HUES6 (cell line): ENCODE data around the gene ADGRL1.

Experiments
- H3K27ac ChIP-seq: 2 replicates; pipeline ENCODE4 v1.7.0; 2013; ENCODE audit warnings: low read depth, mild to moderate bottlenecking, low read length, inconsistent platforms
- H3K27me3 ChIP-seq: 2 replicates; pipeline ENCODE4 v1.6.1; 2013; ENCODE audit warnings: low read length; ENCODE audit not compliant: control insufficient read depth, insufficient read depth
- H3K36me3 ChIP-seq: 2 replicates; pipeline ENCODE4 v1.6.1; 2013; ENCODE audit warnings: low read length; ENCODE audit not compliant: control insufficient read depth, insufficient read depth
- H3K4me1 ChIP-seq: 2 replicates; pipeline ENCODE4 v1.6.1; 2013; ENCODE audit warnings: low read length; ENCODE audit not compliant: control insufficient read depth, insufficient read depth
- H3K4me3 ChIP-seq: 2 replicates; pipeline ENCODE4 v1.5.1; 2013; ENCODE audit warnings: low read depth, low read length
- H3K9ac ChIP-seq: one replicate; pipeline ENCODE4 v1.6.1; 2013; ENCODE audit warnings: mild to moderate bottlenecking, low read length
- H3K9me3 ChIP-seq: 2 replicates; pipeline ENCODE4 v1.6.1; 2013; ENCODE audit warnings: low read depth, low read length; ENCODE audit not compliant: control insufficient read depth, insufficient read depth

ADGRL1 gene

GRCh38 chr19:14103310-14103709 lies 102.7 kb downstream of the ADGRL1 start:
- H3K27me3 ChIP-seq: no peaks in the 10 kb centered on the region
- no peaks in the 10 kb centered on the region for H3K9me3 ChIP-seq
- H3K27ac ChIP-seq: no peak overlapping the region
- peaks cover 18% of the 10 kb centered on the region for H3K36me3 ChIP-seq
- no peak overlapping the region for H3K4me3 ChIP-seq
- no peak overlapping the region for H3K9ac ChIP-seq
- no peaks in the 10 kb centered on the region for H3K4me1 ChIP-seq

GRCh38 chr19:14102756-14103155 lies 103.2 kb downstream of the ADGRL1 start:
- H3K4me3 ChIP-seq: no peak overlapping the region
- H3K4me1 ChIP-seq: no peaks in the 10 kb centered on the region
- no peaks in the 10 kb centered on the region for H3K9me3 ChIP-seq
- no peaks in the 10 kb centered on the region for H3K27me3 ChIP-seq
- peaks cover 18% of the 10 kb centered on the region for H3K36me3 ChIP-seq
- H3K27ac ChIP-seq: no peak overlapping the region
- H3K9ac ChIP-seq: no peak overlapping the region

GRCh38 chr19:14102102-14102696 lies 103.8 kb downstream of the ADGRL1 start:
- no peak overlapping the region for H3K9ac ChIP-seq
- H3K27ac ChIP-seq: no peak overlapping the region
- H3K9me3 ChIP-seq: no peaks in the 10 kb centered on the region

GRCh38 chr19:14101003-14101545 lies 104.9 kb downstream of the ADGRL1 start:
- peaks cover 19% of the 10 kb centered on the region for H3K36me3 ChIP-seq

More at GRCh38 chr19:14102102-14102696, 103.8 kb downstream of the ADGRL1 start:
- H3K36me3 ChIP-seq: peaks cover 18% of the 10 kb centered on the region
- H3K4me1 ChIP-seq: no peaks in the 10 kb centered on the region
- H3K27me3 ChIP-seq: no peaks in the 10 kb centered on the region
- H3K4me3 ChIP-seq: no peak overlapping the region

More at GRCh38 chr19:14101003-14101545, 104.9 kb downstream of the ADGRL1 start:
- Histone ChIP-seq H3K9ac (no peak overlapping the region), H3K9me3 (no peaks in the 10 kb centered on the region), H3K4me3 (no peak overlapping the region), H3K4me1 (no peaks in the 10 kb centered on the region), H3K27me3 (no peaks in the 10 kb centered on the region), H3K27ac (no peak overlapping the region)
